ENCODE data around the gene KCNH4. TPM values are rescaled to one million over a fixed set of nuclear protein-coding genes. Genes with fewer than 3 reads are reported as not detected.

KCNH4 gene
- total and polyA plus RNA-seq, 9 of the 15 experiments (the other 6 are each of a cell fraction or from before 2014, with no cell fraction given): 0.10 to 1.8 (median 0.50) TPM

DNA sequence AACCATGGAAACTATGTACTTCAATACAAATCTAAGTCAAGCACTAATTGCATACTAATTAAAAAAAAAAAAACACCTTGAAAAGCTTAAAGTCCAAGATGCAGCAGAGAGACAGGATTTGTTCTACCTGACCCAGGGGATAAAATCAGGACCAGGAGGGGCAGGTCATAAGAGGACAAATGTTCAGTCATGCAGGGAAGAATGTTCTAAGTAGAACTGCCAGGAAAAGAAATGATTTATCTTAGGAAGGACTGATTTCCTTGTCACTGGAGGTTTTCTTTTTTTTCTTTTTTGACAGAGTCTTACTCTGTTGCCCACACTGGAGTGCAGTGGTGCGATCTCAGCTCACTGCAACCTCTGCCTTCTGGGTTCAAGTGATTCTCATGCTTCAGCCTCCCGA lies 22.4 kb upstream of the KCNH4 start:
- TF ChIP-seq TBP (optimal IDR thresholded peaks at IDR 0.05; ENCODE audit: low read depth, low read length): no peak
- peak; percentile 10 for TF ChIP-seq MEIS2 (IDR thresholded peaks at IDR 0.05; ENCODE audit: partially characterized antibody)
- POLR2A ChIA-PET: interaction anchor here (1.3 kb wide), 1 partner anchor 52 kb away, joined by 3 read pairs; no protein-coding TSS in a partner anchor
- H3K79me2 ChIP-seq (ENCODE audit: control insufficient read depth, insufficient read depth, low read length): no peaks in the 10 kb centered on the region
- no peak overlapping the region for H3K4me2 ChIP-seq (ENCODE audit: insufficient read depth, low read length)
- WGBS (ENCODE audit: insufficient coverage, low coverage, missing lambda C conversion rate): 93% methylated on average over 2 of the region's 2 CpGs
- H3K9me3 ChIP-seq (replicated peaks; ENCODE audit: control insufficient read depth, insufficient read depth, low read depth, low read length): no peaks in the 10 kb centered on the region
- no peaks in the 10 kb centered on the region for H3K9me1 ChIP-seq (ENCODE audit: control insufficient read depth, insufficient read depth, low read length)
- no TSS peak for BruUV-seq (replicated peaks)
- no peak overlapping the region for H3K9ac ChIP-seq (ENCODE audit: insufficient read depth in 1 of 2, low read depth in 2 of 2, low read length in 2 of 2)
- intact Hi-C loops (cut with micrococcal nuclease) (no loop called here), in situ Hi-C loops (cut with MboI) (no loop called here)
- CTCF ChIA-PET (ENCODE audit: low intra/inter-chr PET ratio): no interaction called here
- DNase-seq (ENCODE audit: extremely low read depth in 1 of 4, low spot score in 3 of 4) (no peak), FAIRE-seq (no peak), ATAC-seq (no peak)
- no peak overlapping the region for H2AFZ ChIP-seq (ENCODE audit: low read depth, low read length)
- H3K36me3 ChIP-seq (ENCODE audit: control insufficient read depth, insufficient read depth, low read length): peaks cover 92% of the 10 kb centered on the region
- H4K20me1 ChIP-seq (replicated peaks; ENCODE audit: control insufficient read depth, insufficient read depth, low read length): no peaks in the 10 kb centered on the region
- H3K4me3 ChIP-seq: no peak overlapping the region
- peaks cover 15% of the 10 kb centered on the region in 2 experiments; a peak in 4 of 5 replicates for H3K4me1 ChIP-seq (replicated peaks in 1 of 2; ENCODE audit: control insufficient read depth in 2 of 2, insufficient read depth in 2 of 2, low read length in 2 of 2)
- H3K27ac ChIP-seq (ENCODE audit: extremely low read depth, low read depth, low read length): no peak overlapping the region
- H3K27me3 ChIP-seq (ENCODE audit: control insufficient read depth in 2 of 2, insufficient read depth in 2 of 2, low read length in 2 of 2): no peaks in the 10 kb centered on the region

DNA sequence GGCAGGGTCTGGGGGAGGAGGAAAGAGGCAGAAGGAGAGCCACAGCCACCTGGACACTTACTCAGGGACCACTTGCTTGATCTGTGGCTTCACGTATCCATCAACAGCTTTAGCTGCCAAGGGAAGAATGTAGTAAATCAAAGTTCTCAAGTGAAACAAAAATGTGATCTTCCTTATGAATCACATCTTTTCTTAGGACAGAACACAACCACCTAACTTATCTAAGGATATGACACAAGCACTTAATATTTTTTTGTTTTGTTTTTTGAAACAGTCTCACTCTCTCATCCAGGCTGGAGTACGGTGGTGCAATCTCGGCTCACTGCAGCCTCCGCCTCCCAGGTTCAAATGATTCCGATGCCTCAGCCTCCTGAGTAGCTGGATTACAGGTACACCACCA lies 21.8 kb upstream of the KCNH4 start:
- Histone ChIP-seq H4K20me1 (replicated peaks; ENCODE audit: control insufficient read depth, insufficient read depth, low read length) (no peaks in the 10 kb centered on the region), H3K4me1 (replicated peaks in 1 of 2; ENCODE audit: control insufficient read depth in 2 of 2, insufficient read depth in 2 of 2, low read length in 2 of 2) (peaks cover 15% of the 10 kb centered on the region in 2 experiments; a peak in 4 of 5 replicates), H3K9me1 (ENCODE audit: control insufficient read depth, insufficient read depth, low read length) (no peaks in the 10 kb centered on the region), H3K9ac (ENCODE audit: insufficient read depth in 1 of 2, low read depth in 2 of 2, low read length in 2 of 2) (no peak overlapping the region), H3K4me2 (ENCODE audit: insufficient read depth, low read length) (no peak overlapping the region), H3K79me2 (ENCODE audit: control insufficient read depth, insufficient read depth, low read length) (no peaks in the 10 kb centered on the region), H3K9me3 (replicated peaks; ENCODE audit: control insufficient read depth, insufficient read depth, low read depth, low read length) (no peaks in the 10 kb centered on the region), H3K4me3 (no peak overlapping the region), H3K36me3 (ENCODE audit: control insufficient read depth, insufficient read depth, low read length) (peaks cover 87% of the 10 kb centered on the region), H2AFZ (ENCODE audit: low read depth, low read length) (no peak overlapping the region), H3K27me3 (ENCODE audit: control insufficient read depth in 2 of 2, insufficient read depth in 2 of 2, low read length in 2 of 2) (no peaks in the 10 kb centered on the region), H3K27ac (ENCODE audit: extremely low read depth, low read depth, low read length) (no peak overlapping the region)
- BruUV-seq (replicated peaks): no TSS peak
- no peak for DNase-seq (ENCODE audit: extremely low read depth in 1 of 4, low spot score in 3 of 4)
- in situ Hi-C loops (cut with MboI) (no loop called here), intact Hi-C loops (cut with micrococcal nuclease) (no loop called here)
- FAIRE-seq: no peak
- 98% methylated on average over 5 of the region's 5 CpGs for WGBS (ENCODE audit: insufficient coverage, low coverage, missing lambda C conversion rate)
- POLR2A ChIA-PET: interaction anchor here (1.3 to 1.4 kb wide), 2 partner anchors 23 to 52 kb away, joined by 3 read pairs; no protein-coding TSS in a partner anchor
- CTCF ChIA-PET (ENCODE audit: low intra/inter-chr PET ratio): no interaction called here
- no peak for ATAC-seq
- TF ChIP-seq SMAD2 (IDR thresholded peaks at IDR 0.05; ENCODE audit: low read depth, low read length) (no peak), ZNF668 (CRISPR knock-in tag; IDR thresholded peaks at IDR 0.05) (no peak), ZNF311 (CRISPR knock-in tag; IDR thresholded peaks at IDR 0.05) (no peak), ZNF253 (CRISPR knock-in tag; conservative IDR thresholded peaks at IDR 0.05) (no peak), NR2F6 (CRISPR knock-in tag; IDR thresholded peaks at IDR 0.05) (no peak), KLF13 (tag; IDR thresholded peaks at IDR 0.05; ENCODE audit: borderline replicate concordance, low read depth) (no peak), SRSF9 (IDR thresholded peaks at IDR 0.05; ENCODE audit: borderline replicate concordance, low read depth, low read length) (no peak), FOXK2 (conservative IDR thresholded peaks at IDR 0.05 in 1 of 2, IDR thresholded peaks at IDR 0.05 in 1 of 2; ENCODE audit: low read depth in 2 of 2) (no peak), ZBED1 (IDR thresholded peaks at IDR 0.05) (no peak), MECOM (CRISPR knock-in tag; IDR thresholded peaks at IDR 0.05) (no peak), ZNF583 (CRISPR knock-in tag; IDR thresholded peaks at IDR 0.05) (no peak), ZNF717 (CRISPR knock-in tag; IDR thresholded peaks at IDR 0.05) (no peak), ZNF766 (CRISPR knock-in tag; conservative IDR thresholded peaks at IDR 0.05) (no peak), ZNF146 (CRISPR knock-in tag; IDR thresholded peaks at IDR 0.05; ENCODE audit: unreplicated experiment) (no peak), NFATC3 (IDR thresholded peaks at IDR 0.05) (no peak)
- TF ChIP-seq, protein P1, sequence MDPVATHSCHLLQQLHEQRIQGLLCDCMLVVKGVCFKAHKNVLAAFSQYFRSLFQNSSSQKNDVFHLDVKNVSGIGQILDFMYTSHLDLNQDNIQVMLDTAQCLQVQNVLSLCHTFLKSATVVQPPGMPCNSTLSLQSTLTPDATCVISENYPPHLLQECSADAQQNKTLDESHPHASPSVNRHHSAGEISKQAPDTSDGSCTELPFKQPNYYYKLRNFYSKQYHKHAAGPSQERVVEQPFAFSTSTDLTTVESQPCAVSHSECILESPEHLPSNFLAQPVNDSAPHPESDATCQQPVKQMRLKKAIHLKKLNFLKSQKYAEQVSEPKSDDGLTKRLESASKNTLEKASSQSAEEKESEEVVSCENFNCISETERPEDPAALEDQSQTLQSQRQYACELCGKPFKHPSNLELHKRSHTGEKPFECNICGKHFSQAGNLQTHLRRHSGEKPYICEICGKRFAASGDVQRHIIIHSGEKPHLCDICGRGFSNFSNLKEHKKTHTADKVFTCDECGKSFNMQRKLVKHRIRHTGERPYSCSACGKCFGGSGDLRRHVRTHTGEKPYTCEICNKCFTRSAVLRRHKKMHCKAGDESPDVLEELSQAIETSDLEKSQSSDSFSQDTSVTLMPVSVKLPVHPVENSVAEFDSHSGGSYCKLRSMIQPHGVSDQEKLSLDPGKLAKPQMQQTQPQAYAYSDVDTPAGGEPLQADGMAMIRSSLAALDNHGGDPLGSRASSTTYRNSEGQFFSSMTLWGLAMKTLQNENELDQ (CRISPR knock-in tag; IDR thresholded peaks at IDR 0.05; ENCODE audit: borderline replicate concordance): no peak

Measured in K562 (cell line).